IMR-90 (cell line): ENCODE results near the gene CD99. TPM values are rescaled to one million over a fixed set of nuclear protein-coding genes. Genes with fewer than 3 reads are reported as not detected.

Experiments used
- ATAC-seq: fragments of 200-7000 bp; cut with Tn5 transposase; 2 replicates; pipeline ENCODE4 v1.9.1; 2020; ENCODE audit warnings: low read depth, mild to moderate bottlenecking, moderate library complexity
- BruUV-seq: library from RNA; stranded (reverse); fragments of 400-500 nt; replicated peaks from 2 replicates; lab custom pipeline; 2021; lab: Mats Ljungman, UMichigan
- CTCF ChIA-PET: fragments of 300-600 bp; formaldehyde crosslinking; extraction: SDS; loops from one replicate; lab custom pipeline; 2021; ENCODE audit warnings: antibody characterized with exemption; lab: Yijun Ruan, JAX
- POLR2A ChIA-PET: fragments of 300-600 bp; sonication (Branson Sonifier 250); formaldehyde crosslinking; loops from one replicate; lab custom pipeline; 2022; ENCODE audit warnings: antibody characterized with exemption; ENCODE audit not compliant: unreplicated experiment; lab: Charles Lee
- DNase-seq: peaks from one replicate; pipeline ENCODE4 v3.0.0; 2013
- H2AFZ ChIP-seq: replicated peaks from 2 replicates; pipeline ENCODE3; 2013; ENCODE audit warnings: low read length, mild to moderate bottlenecking; ENCODE audit not compliant: poor library complexity
- H2AK5ac ChIP-seq: 2 replicates; pipeline ENCODE4 v1.6.1; 2013; ENCODE audit warnings: low read depth, low read length, inconsistent platforms
- H2AK9ac ChIP-seq: replicated peaks from 2 replicates; pipeline ENCODE3; 2013; ENCODE audit warnings: mild to moderate bottlenecking, low read depth, low read length, moderate library complexity; ENCODE audit not compliant: poor library complexity
- H2BK120ac ChIP-seq: 2 replicates; pipeline ENCODE4 v1.6.1; 2013; ENCODE audit warnings: low read depth, low read length, inconsistent platforms
- H2BK15ac ChIP-seq: 3 replicates; pipeline ENCODE4 v1.6.1; 2013; ENCODE audit warnings: low read depth, low read length, inconsistent platforms
- H2BK20ac ChIP-seq: 2 replicates; pipeline ENCODE4 v1.6.1; 2013; ENCODE audit warnings: low read depth, mild to moderate bottlenecking, inconsistent platforms, low read length, moderate library complexity
- H2BK5ac ChIP-seq: 2 replicates; pipeline ENCODE4 v1.6.1; 2013; ENCODE audit warnings: mild to moderate bottlenecking, low read depth, low read length, inconsistent platforms; ENCODE audit not compliant: poor library complexity, severe bottlenecking
- H3K14ac ChIP-seq: replicated peaks from 2 replicates; pipeline ENCODE4 v1.6.1; 2013; ENCODE audit warnings: low read depth, low read length, inconsistent platforms
- H3K18ac ChIP-seq: 2 replicates; pipeline ENCODE4 v1.6.1; 2013; ENCODE audit warnings: low read depth, low read length, control low read depth
- H3K23ac ChIP-seq: 2 replicates; pipeline ENCODE4 v1.6.1; 2013; ENCODE audit warnings: low read depth, low read length, inconsistent platforms
- H3K27ac ChIP-seq: 2 replicates; pipeline ENCODE4 v1.5.1; 2013; ENCODE audit warnings: mild to moderate bottlenecking, control low read depth, low read length; ENCODE audit not compliant: insufficient read depth
- H3K27me3 ChIP-seq: 2 replicates; pipeline ENCODE4 v1.6.1; 2013; ENCODE audit warnings: low read length; ENCODE audit not compliant: control insufficient read depth, insufficient read depth
- H3K36me3 ChIP-seq: 2 replicates; pipeline ENCODE4 v1.6.1; 2013; ENCODE audit warnings: low read length, mixed read lengths; ENCODE audit not compliant: control insufficient read depth, insufficient read depth
- H3K4ac ChIP-seq: 2 replicates; pipeline ENCODE4 v1.6.1; 2013; ENCODE audit warnings: low read depth, low read length, inconsistent platforms
- H3K4me1 ChIP-seq: 2 replicates; pipeline ENCODE4 v1.6.1; 2013; ENCODE audit warnings: low read length, mixed read lengths; ENCODE audit not compliant: control insufficient read depth, insufficient read depth
- H3K4me2 ChIP-seq: 2 replicates; pipeline ENCODE4 v1.6.1; 2013; ENCODE audit warnings: low read depth, mild to moderate bottlenecking, control low read depth, low read length, moderate library complexity
- H3K4me3 ChIP-seq: 2 replicates; pipeline ENCODE4 v1.5.1; 2013; ENCODE audit warnings: low read depth, mild to moderate bottlenecking, control low read depth, low read length, moderate library complexity; ENCODE audit not compliant: insufficient read depth
- H3K56ac ChIP-seq: 2 replicates; pipeline ENCODE4 v1.6.1; 2013; ENCODE audit warnings: low read length, inconsistent platforms; ENCODE audit not compliant: insufficient read depth; ENCODE audit errors: extremely low read depth
- H3K79me1 ChIP-seq, 2 experiments: 2 replicates each; pipeline ENCODE4 v1.6.1; 2013; ENCODE audit warnings: low read length in 2 of 2, inconsistent platforms in 1 of 2, low read depth in 1 of 2
- H3K9ac ChIP-seq: 2 replicates; pipeline ENCODE4 v1.6.1; 2013; ENCODE audit warnings: low read depth, low read length, control low read depth
- H3K9me1 ChIP-seq: 2 replicates; pipeline ENCODE4 v1.6.1; 2013; ENCODE audit warnings: low read length, inconsistent platforms; ENCODE audit not compliant: insufficient read depth
- H3K9me3 ChIP-seq: 2 replicates; pipeline ENCODE4 v1.6.1; 2013; ENCODE audit warnings: low read length; ENCODE audit not compliant: control insufficient read depth, insufficient read depth
- H4K20me1 ChIP-seq: 2 replicates; pipeline ENCODE4 v1.6.1; 2013; ENCODE audit warnings: low read length, inconsistent platforms; ENCODE audit not compliant: insufficient read depth
- H4K5ac ChIP-seq: 2 replicates; pipeline ENCODE4 v1.6.1; 2013; ENCODE audit warnings: mild to moderate bottlenecking, low read depth, low read length, control low read depth
- H4K8ac ChIP-seq, 2 experiments: 2 replicates each; pipeline ENCODE4 v1.6.1; 2013; ENCODE audit warnings: low read depth in 2 of 2, low read length in 2 of 2, control low read depth in 1 of 2, inconsistent platforms in 1 of 2
- H4K91ac ChIP-seq: 2 replicates; pipeline ENCODE4 v1.6.1; 2013; ENCODE audit warnings: low read depth, low read length, inconsistent platforms; ENCODE audit not compliant: insufficient read depth
- MXI1 ChIP-seq: IDR thresholded peaks from 2 replicates; pipeline ENCODE4 v1.6.1; 2012; ENCODE audit warnings: low read depth, mild to moderate bottlenecking, low read length, moderate library complexity, borderline replicate concordance
- POLR2A ChIP-seq: IDR thresholded peaks from 2 replicates; pipeline ENCODE4 v1.6.1; 2012; ENCODE audit warnings: mild to moderate bottlenecking, low read depth, low read length
- RAD21 ChIP-seq: IDR thresholded peaks from 2 replicates; pipeline ENCODE4 v1.6.1; 2012; ENCODE audit warnings: low read length, improper control_type of control experiment
- WGBS, 2 experiments: methylation state at CpG; one replicate each; pipeline versions ENCODE4 v1.1.5 to v1.1.7; 2013; ENCODE audit warnings: missing lambda C conversion rate in 2 of 2; ENCODE audit not compliant: insufficient read length in 1 of 2; ENCODE audit errors: extremely low coverage in 2 of 2; 5-methylcytosine and 5-hydroxymethylcytosine counted together
- dilution Hi-C: fragments of 300-500 bp; cut with HindIII; formaldehyde crosslinking; loops from one replicate; pipeline ENCODE4 v1.14.3; 2018; ENCODE audit warnings: low sequenced_read_pairs; ENCODE audit not compliant: unreplicated experiment
- in situ Hi-C: fragments of 300-500 bp; cut with MboI; formaldehyde crosslinking; loops from 3 replicates; pipeline ENCODE4 v1.14.3; 2019; ENCODE audit warnings: low sequenced_read_pairs, inconsistent platforms, mixed read lengths
- intact Hi-C: fragments of 100-400 bp; cut with micrococcal nuclease; formaldehyde crosslinking; loops from 2 replicates; pipeline ENCODE4 v1.10.0; 2022
- polyA plus RNA-seq, 3 experiments: library from polyadenylated mRNA; depleted of rRNA; stranded (reverse); fragments of >200 nt; gene quantifications; 2 replicates each; pipeline ENCODE4 v1.2.3, GENCODE V29; 2012; ENCODE audit warnings: low replicate concordance in 1 of 3
- total RNA-seq: library from RNA; depleted of rRNA; stranded (reverse); fragments of >200 nt; gene quantifications from 2 replicates; pipeline ENCODE4 v1.2.3, GENCODE V29; 2012

CD99 gene
- total and polyA plus RNA-seq, 2 of the 4 experiments (the other 2 are of a cell fraction): 102 to 369 TPM

DNA sequence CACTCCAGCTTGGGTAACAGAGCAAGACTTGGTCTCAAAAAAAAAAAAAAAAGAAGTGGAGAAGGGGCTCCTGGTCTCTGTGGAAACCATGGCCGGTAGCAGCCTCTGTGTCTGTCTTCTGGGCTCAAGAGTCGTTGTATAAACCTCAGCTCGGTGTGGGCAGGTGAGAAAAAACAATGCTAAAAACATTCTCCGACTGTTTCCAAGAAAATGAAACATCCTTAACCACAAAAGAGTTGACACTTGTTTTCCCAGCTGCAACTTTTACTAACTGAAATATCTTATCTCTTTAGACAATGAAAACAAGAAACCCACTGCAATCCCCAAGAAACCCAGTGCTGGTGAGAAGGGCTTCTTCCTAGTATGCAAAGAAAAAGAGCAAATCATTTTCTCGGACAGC lies 26.2 kb downstream of the CD99 start:
- Histone ChIP-seq H3K27me3 (no peaks in the 10 kb centered on the region), H2AK9ac (no peak overlapping the region), H3K4me3 (no peak overlapping the region), H3K14ac (no peak overlapping the region), H4K5ac (no peak overlapping the region), H3K9me3 (no peaks in the 10 kb centered on the region), H3K4ac (no peak overlapping the region), H2BK120ac (no peak overlapping the region), H3K9ac (no peak overlapping the region), H4K8ac (no peak overlapping the region), H4K20me1 (peaks cover 18% of the 10 kb centered on the region), H3K36me3 (peaks cover 46% of the 10 kb centered on the region), H2BK15ac (no peak overlapping the region), H3K23ac (no peak overlapping the region), H3K4me2 (no peak overlapping the region), H3K18ac (no peak overlapping the region), H3K79me1 (peaks cover 25 to 50% of the 10 kb centered on the region in 2 experiments), H2BK5ac (no peak overlapping the region), H4K91ac (no peak overlapping the region), H3K9me1 (peaks cover 13% of the 10 kb centered on the region; the same call in 1 of the 2 replicates), H3K4me1 (no peaks in the 10 kb centered on the region), H2AFZ (no peak overlapping the region), H3K27ac (no peak overlapping the region), H3K56ac (no peak overlapping the region), H2AK5ac (no peak overlapping the region), H2BK20ac (no peak overlapping the region)
- ChIA-PET CTCF (no interaction called here), POLR2A (no interaction called here)
- intact Hi-C loops: no loop called here
- in situ Hi-C loops: no loop called here
- DNase-seq: no peak
- ATAC-seq: no peak
- dilution Hi-C loops: no loop called here
- WGBS, 2 experiments: 100% methylated on average over 1 of the region's 5 CpGs; no CpG with 5 or more reads in 1 of the 2 experiments
- TF ChIP-seq RAD21 (no peak), MXI1 (no peak), POLR2A (no peak)
- no TSS peak for BruUV-seq
